ENCODE measurements around the gene MICU1. TPM values are rescaled to one million over a fixed set of nuclear protein-coding genes. Genes with fewer than 3 reads are reported as not detected.
A peak's percentile ranks its signal among the peaks of the same experiment; 100 is the strongest.

The MICU1 gene
- total RNA-seq, 1 donor from 2014 or later = 79.8 TPM

- Histone ChIP-seq H3K36me3 (peaks cover 1% of the 10 kb centered on the region), H3K9me3 (ENCODE audit: low read depth) (no peaks in the 10 kb centered on the region), H2AFZ (replicated peaks) (no peak overlapping the region), H3K27ac (peak overlapping the region; percentile 82), H3K4me2 (peak overlapping the region; percentile 50), H4K20me1 (ENCODE audit: low read depth) (no peaks in the 10 kb centered on the region), H3K4me1 (peaks cover 68% of the 10 kb centered on the region), H3K79me2 (ENCODE audit: low read depth) (no peaks in the 10 kb centered on the region), H3F3A (ENCODE audit: low read depth) (peaks cover 53% of the 10 kb centered on the region), H3K27me3 (no peaks in the 10 kb centered on the region), H3K9ac (no peak overlapping the region), H3K4me3 (no peak overlapping the region)
- H3K4me1 Mint-ChIP-seq = peaks cover 90% of the 10 kb centered on the region
- H3K27me3 Mint-ChIP-seq (ENCODE audit: insufficient read depth, low read depth) = peaks cover 16% of the 10 kb centered on the region
- TF ChIP-seq CTCF (IDR thresholded peaks at IDR 0.05) (no peak), EZH2 (IDR thresholded peaks at IDR 0.05) (no peak), EZH2phosphoT487 (IDR thresholded peaks at IDR 0.05) (no peak)
- H3K9me3 Mint-ChIP-seq = no peaks in the 10 kb centered on the region
- peak overlapping the region; percentile 60 for H3K4me3 Mint-ChIP-seq
- H3K27ac Mint-ChIP-seq = peak overlapping the region; percentile 100
- DNase-seq (ENCODE audit: low spot score) = no peak
- H3K36me3 Mint-ChIP-seq = peaks cover 2% of the 10 kb centered on the region
Observed at GRCh38 chr10:72332423-72333111, 293.3 kb downstream of the MICU1 start.

- Histone ChIP-seq H3K4me1 (peaks cover 65% of the 10 kb centered on the region), H2AFZ (replicated peaks) (no peak overlapping the region), H4K20me1 (ENCODE audit: low read depth) (no peaks in the 10 kb centered on the region), H3K9ac (no peak overlapping the region), H3K79me2 (ENCODE audit: low read depth) (no peaks in the 10 kb centered on the region), H3F3A (ENCODE audit: low read depth) (peaks cover 46% of the 10 kb centered on the region), H3K36me3 (no peaks in the 10 kb centered on the region), H3K4me3 (no peak overlapping the region), H3K9me3 (ENCODE audit: low read depth) (no peaks in the 10 kb centered on the region), H3K4me2 (peak overlapping the region; percentile 50), H3K27me3 (no peaks in the 10 kb centered on the region), H3K27ac (peak overlapping the region; percentile 82)
- Mint-ChIP-seq H3K9me3 (no peaks in the 10 kb centered on the region), H3K4me3 (peak overlapping the region; percentile 70), H3K27me3 (ENCODE audit: insufficient read depth, low read depth) (peaks cover 17% of the 10 kb centered on the region), H3K4me1 (peaks cover 86% of the 10 kb centered on the region), H3K27ac (peak overlapping the region; percentile 100), H3K36me3 (peaks cover 3% of the 10 kb centered on the region)
- TF ChIP-seq CTCF (IDR thresholded peaks at IDR 0.05) = peak; percentile 42
- no peak for TF ChIP-seq EZH2phosphoT487 (IDR thresholded peaks at IDR 0.05)
- TF ChIP-seq EZH2 (IDR thresholded peaks at IDR 0.05) = no peak
- DNase-seq (ENCODE audit: low spot score) = peak; percentile 94
Observed at GRCh38 chr10:72331575-72332422, 294.1 kb downstream of the MICU1 start.

- no peaks in the 10 kb centered on the region for H3K36me3 ChIP-seq
- no peak overlapping the region for H3K4me2 ChIP-seq
- H3K9me3 Mint-ChIP-seq = no peaks in the 10 kb centered on the region
- H3K27ac ChIP-seq = no peak overlapping the region
- no peak overlapping the region for H2AFZ ChIP-seq (replicated peaks)
- peaks cover 3% of the 10 kb centered on the region for H3K36me3 Mint-ChIP-seq
- H3K4me3 ChIP-seq = no peak overlapping the region
- H3F3A ChIP-seq (ENCODE audit: low read depth) = peaks cover 50% of the 10 kb centered on the region
- H3K27ac Mint-ChIP-seq = peak overlapping the region; percentile 92
- H3K9ac ChIP-seq = no peak overlapping the region
- H3K9me3 ChIP-seq (ENCODE audit: low read depth) = no peaks in the 10 kb centered on the region
- H4K20me1 ChIP-seq (ENCODE audit: low read depth) = no peaks in the 10 kb centered on the region
- no peak for TF ChIP-seq CTCF (IDR thresholded peaks at IDR 0.05)
- no peak for TF ChIP-seq EZH2 (IDR thresholded peaks at IDR 0.05)
- TF ChIP-seq EZH2phosphoT487 (IDR thresholded peaks at IDR 0.05) = no peak
- H3K4me3 Mint-ChIP-seq = peak overlapping the region; percentile 41
- no peaks in the 10 kb centered on the region for H3K79me2 ChIP-seq (ENCODE audit: low read depth)
- H3K27me3 ChIP-seq = no peaks in the 10 kb centered on the region
- H3K4me1 ChIP-seq = peaks cover 67% of the 10 kb centered on the region
- no peak for DNase-seq (ENCODE audit: low spot score)
- peaks cover 79% of the 10 kb centered on the region for H3K4me1 Mint-ChIP-seq
- peaks cover 17% of the 10 kb centered on the region for H3K27me3 Mint-ChIP-seq (ENCODE audit: insufficient read depth, low read depth)
Observed at GRCh38 chr10:72330069-72330426, 295.8 kb downstream of the MICU1 start.

All from neural progenitor cell (in vitro differentiated cells).